Right renal cortex interstitium (tissue), 3 donors: Measurements from ENCODE around the gene MEIS1. TPM values are rescaled to one million over a fixed set of nuclear protein-coding genes. Genes with fewer than 3 reads are reported as not detected.

ENCODE experiments used
- DNase-seq, 3 donors: peaks; one replicate each; pipeline ENCODE4 v3.0.0-alpha.2; 2013; ENCODE audit warnings: low read depth in 3 of 3, low spot score in 2 of 3
- polyA plus RNA-seq, 3 donors: library from polyadenylated mRNA; unstranded; fragments of 120-200 nt; gene quantifications; one replicate each; pipeline ENCODE4 v1.2.1, GENCODE V29; 2013; ENCODE audit not compliant: insufficient read length in 3 of 3

The MEIS1 gene
- polyA plus RNA-seq, 3 donors, result 105 to 132 (median 122) TPM

GRCh38 chr2:66530651-66531050 is 95.7 kb downstream of the MEIS1 start:
- no peak for DNase-seq

- no peak for DNase-seq
These were observed 96.2 kb downstream of the MEIS1 start for GRCh38 chr2:66531155-66531554.

GRCh38 chr2:66531567-66531966 is 96.6 kb downstream of the MEIS1 start:
- DNase-seq, result no peak

- DNase-seq, result no peak
These were observed 98.3 kb downstream of the MEIS1 start for GRCh38 chr2:66532972-66533868.

- DNase-seq, result no peak
These were observed 99.5 kb downstream of the MEIS1 start for GRCh38 chr2:66534461-66534860.

GRCh38 chr2:66535574-66536289 is 100.8 kb downstream of the MEIS1 start:
- no peak for DNase-seq

- DNase-seq, result no peak
These were observed 101.4 kb downstream of the MEIS1 start for GRCh38 chr2:66536290-66536673.

GRCh38 chr2:66536997-66537396 is 102.1 kb downstream of the MEIS1 start:
- no peak for DNase-seq

- no peak for DNase-seq
These were observed 103.4 kb downstream of the MEIS1 start for GRCh38 chr2:66538291-66538690.

GRCh38 chr2:66539452-66539851 is 104.5 kb downstream of the MEIS1 start:
- no peak for DNase-seq

GRCh38 chr2:66541646-66542045 is 106.7 kb downstream of the MEIS1 start:
- DNase-seq, result no peak

GRCh38 chr2:66543257-66543767 is 108.4 kb downstream of the MEIS1 start:
- DNase-seq, result no peak

GRCh38 chr2:66544258-66544657 is 109.3 kb downstream of the MEIS1 start:
- DNase-seq, result no peak

- no peak for DNase-seq
These were observed 110.3 kb downstream of the MEIS1 start for GRCh38 chr2:66545258-66545657.

GRCh38 chr2:66547118-66547517 is 112.2 kb downstream of the MEIS1 start:
- no peak for DNase-seq

- no peak for DNase-seq
These were observed 113.0 kb downstream of the MEIS1 start for GRCh38 chr2:66547887-66548286.

- DNase-seq, result no peak
These were observed 113.5 kb downstream of the MEIS1 start for GRCh38 chr2:66548422-66548821.

- DNase-seq, result no peak
These were observed 115.9 kb downstream of the MEIS1 start for GRCh38 chr2:66550826-66551225.

- DNase-seq, result no peak
These were observed 118.4 kb downstream of the MEIS1 start for GRCh38 chr2:66553370-66553769.

GRCh38 chr2:66555091-66555490 is 120.2 kb downstream of the MEIS1 start:
- no peak for DNase-seq

GRCh38 chr2:66555501-66556324 is 120.8 kb downstream of the MEIS1 start:
- DNase-seq, result no peak
